ENCODE data around the gene CYP2S1. TPM values are rescaled to one million over a fixed set of nuclear protein-coding genes. Genes with fewer than 3 reads are reported as not detected.

Gene CYP2S1
- total and polyA plus RNA-seq, 9 of the 15 experiments (the other 6 are each of a cell fraction or from before 2014, with no cell fraction given) = 0.07 to 1.9 (median 0.41) TPM

GRCh38 chr19:41223431-41224234 lies 30.6 kb downstream of the CYP2S1 start (continued):
- TF ChIP-seq XRCC4 (IDR thresholded peaks at IDR 0.05; ENCODE audit: extremely low read depth, insufficient read depth, insufficient read length) (no peak), CHD2 (IDR thresholded peaks at IDR 0.05; ENCODE audit: low read depth, low read length) (no peak), VEZF1 (CRISPR knock-in tag; IDR thresholded peaks at IDR 0.05) (peak; percentile 34; the same call in 1 of the 2 replicates), ZSCAN29 (IDR thresholded peaks at IDR 0.05) (no peak), ZNF253 (CRISPR knock-in tag; conservative IDR thresholded peaks at IDR 0.05) (no peak), FOSL1 (tag; conservative IDR thresholded peaks at IDR 0.05) (peak; percentile 66), FOXA1 (IDR thresholded peaks at IDR 0.05; ENCODE audit: borderline replicate concordance) (no peak), ELK1 (CRISPR knock-in tag; IDR thresholded peaks at IDR 0.05) (no peak), SAFB (IDR thresholded peaks at IDR 0.05; ENCODE audit: borderline replicate concordance, low read depth, low read length) (no peak)
